Nephron progenitor cell (in vitro differentiated cells): ENCODE results near the gene UCHL3.
A peak's percentile ranks its signal among the peaks of the same experiment; 100 is the strongest.

Experiments
- DNase-seq: peaks from one replicate; pipeline ENCODE4 v3.0.0; 2021
- H3K27ac Mint-ChIP-seq: 2 replicates; pipeline ENCODE4 v1.8.0; 2021; ENCODE audit warnings: mild to moderate bottlenecking, moderate library complexity, mixed read lengths
- H3K27me3 Mint-ChIP-seq: 2 replicates; pipeline ENCODE4 v1.8.0; 2021; ENCODE audit warnings: mild to moderate bottlenecking, low read depth, mixed read lengths; ENCODE audit not compliant: poor library complexity
- H3K36me3 Mint-ChIP-seq: 2 replicates; pipeline ENCODE4 v1.8.0; 2021; ENCODE audit warnings: low read depth, mixed read lengths
- H3K4me1 Mint-ChIP-seq: 2 replicates; pipeline ENCODE4 v1.8.0; 2021; ENCODE audit warnings: mixed read lengths
- H3K4me3 Mint-ChIP-seq: 2 replicates; pipeline ENCODE4 v1.8.0; 2021; ENCODE audit warnings: mild to moderate bottlenecking, moderate library complexity, mixed read lengths
- H3K9me3 Mint-ChIP-seq: 2 replicates; pipeline ENCODE4 v1.8.0; 2021; ENCODE audit warnings: mild to moderate bottlenecking, moderate library complexity, mixed read lengths
- CTCF ChIP-seq: fragments of 200-600 bp; sonication (generic); IDR thresholded peaks from 2 replicates; pipeline ENCODE4 v1.5.0; 2021; ENCODE audit warnings: antibody characterized with exemption

The UCHL3 gene

GRCh38 chr13:75618308-75618707, 68.7 kb downstream of the UCHL3 start:
- H3K4me1 Mint-ChIP-seq, result no peaks in the 10 kb centered on the region
- no peak for DNase-seq
- no peaks in the 10 kb centered on the region for H3K9me3 Mint-ChIP-seq
- no peak overlapping the region for H3K4me3 Mint-ChIP-seq
- peaks cover 22% of the 10 kb centered on the region for H3K36me3 Mint-ChIP-seq
- TF ChIP-seq CTCF, result no peak
- no peak overlapping the region for H3K27ac Mint-ChIP-seq
- H3K27me3 Mint-ChIP-seq, result peaks cover 5% of the 10 kb centered on the region

- DNase-seq, result no peak
- TF ChIP-seq CTCF, result no peak
- H3K27me3 Mint-ChIP-seq, result peaks cover 5% of the 10 kb centered on the region
- H3K4me1 Mint-ChIP-seq, result no peaks in the 10 kb centered on the region
- no peak overlapping the region for H3K4me3 Mint-ChIP-seq
- H3K9me3 Mint-ChIP-seq, result no peaks in the 10 kb centered on the region
- no peak overlapping the region for H3K27ac Mint-ChIP-seq
- peaks cover 19% of the 10 kb centered on the region for H3K36me3 Mint-ChIP-seq
These were observed 70.4 kb downstream of the UCHL3 start for GRCh38 chr13:75620020-75620419.

GRCh38 chr13:75621147-75621546, 71.6 kb downstream of the UCHL3 start:
- no peaks in the 10 kb centered on the region for H3K4me1 Mint-ChIP-seq
- H3K27ac Mint-ChIP-seq, result no peak overlapping the region
- TF ChIP-seq CTCF, result no peak
- DNase-seq, result no peak
- no peaks in the 10 kb centered on the region for H3K9me3 Mint-ChIP-seq
- H3K4me3 Mint-ChIP-seq, result no peak overlapping the region
- peaks cover 22% of the 10 kb centered on the region for H3K36me3 Mint-ChIP-seq
- H3K27me3 Mint-ChIP-seq, result peaks cover 4% of the 10 kb centered on the region

GRCh38 chr13:75628801-75629200, 79.2 kb downstream of the UCHL3 start:
- no peak for TF ChIP-seq CTCF
- peaks cover 25% of the 10 kb centered on the region for H3K36me3 Mint-ChIP-seq
- H3K4me1 Mint-ChIP-seq, result no peaks in the 10 kb centered on the region
- H3K27me3 Mint-ChIP-seq, result peaks cover 8% of the 10 kb centered on the region
- peaks cover 5% of the 10 kb centered on the region for H3K9me3 Mint-ChIP-seq
- no peak overlapping the region for H3K27ac Mint-ChIP-seq
- no peak for DNase-seq
- H3K4me3 Mint-ChIP-seq, result no peak overlapping the region

GRCh38 chr13:75633285-75633684, 83.7 kb downstream of the UCHL3 start:
- Mint-ChIP-seq H3K27ac (no peak overlapping the region), H3K27me3 (peaks cover 47% of the 10 kb centered on the region), H3K9me3 (peaks cover 15% of the 10 kb centered on the region), H3K4me1 (peaks cover 9% of the 10 kb centered on the region), H3K4me3 (no peak overlapping the region), H3K36me3 (peaks cover 6% of the 10 kb centered on the region)
- no peak for TF ChIP-seq CTCF
- DNase-seq, result no peak

- DNase-seq, result no peak
- H3K4me1 Mint-ChIP-seq, result peaks cover 9% of the 10 kb centered on the region
- no peak overlapping the region for H3K27ac Mint-ChIP-seq
- peaks cover 62% of the 10 kb centered on the region for H3K27me3 Mint-ChIP-seq
- peaks cover 15% of the 10 kb centered on the region for H3K9me3 Mint-ChIP-seq
- H3K36me3 Mint-ChIP-seq, result peaks cover 6% of the 10 kb centered on the region
- no peak for TF ChIP-seq CTCF
- peak overlapping the region; percentile 55 for H3K4me3 Mint-ChIP-seq
These were observed 85.7 kb downstream of the UCHL3 start for GRCh38 chr13:75635101-75635827.
